ENCODE results near the gene DCDC1. TPM values are rescaled to one million over a fixed set of nuclear protein-coding genes. Genes with fewer than 3 reads are reported as not detected.

DCDC1 gene
- total RNA-seq, 1 experiment from 2014 or later, result 1.5 TPM

DNA sequence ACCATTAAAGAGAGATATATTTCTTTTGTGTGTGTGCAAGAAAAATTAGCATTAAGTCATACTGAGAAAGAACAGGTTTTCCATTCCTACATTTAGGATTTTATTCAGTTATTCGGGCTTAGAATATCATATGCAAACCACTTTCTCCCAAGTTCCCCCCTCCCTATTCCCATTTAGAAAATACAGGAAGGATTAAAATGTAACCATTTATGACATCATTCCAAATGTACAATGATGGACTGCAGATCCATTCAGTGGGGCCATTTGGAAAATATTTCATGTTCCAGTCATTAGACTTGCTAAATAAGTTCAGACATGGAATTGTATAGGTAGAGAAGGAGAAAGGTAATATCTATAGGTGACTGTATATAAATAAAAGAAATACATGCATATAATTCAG, 554.8 kb downstream of the DCDC1 start:
- ChIA-PET POLR2A (no interaction called here), CTCF (no interaction called here), RAD21 (ENCODE audit: low non-redundant PET in 1 of 2, low total read pairs in 2 of 2, uncharacterized antibody in 2 of 2, unreplicated experiment in 2 of 2) (no interaction called here)
- Histone ChIP-seq H3K4me2 (ENCODE audit: low read length) (no peak overlapping the region), H3K36me3 (ENCODE audit: control insufficient read depth in 1 of 2, insufficient read depth in 2 of 2, low read length in 2 of 2) (no peaks in the 10 kb centered on the region), H3K27ac (ENCODE audit: low read depth, low read length) (no peak overlapping the region), H3K27me3 (ENCODE audit: insufficient read depth, low read length) (0 out of 2 replicates have a peak, but pooled peaks cover 13% of the 10 kb centered on the region), H3K9me3 (ENCODE audit: control insufficient read depth in 1 of 2, insufficient read depth in 1 of 2, low read depth in 1 of 2, low read length in 2 of 2) (no peaks in the 10 kb centered on the region), H3K79me2 (ENCODE audit: insufficient read depth, low read length) (no peaks in the 10 kb centered on the region), H2AFZ (ENCODE audit: low read depth, low read length, poor library complexity, severe bottlenecking) (no peak overlapping the region), H3K4me3 (replicated peaks in 1 of 2; ENCODE audit: low read depth in 1 of 2, low read length in 2 of 2) (no peak overlapping the region), H4K20me1 (ENCODE audit: insufficient read depth) (no peaks in the 10 kb centered on the region; the same call in 1 of the 2 replicates), H3K9me2 (ENCODE audit: insufficient read depth) (no peaks in the 10 kb centered on the region), H3K4me1 (ENCODE audit: control insufficient read depth in 1 of 2, insufficient read depth in 2 of 2, low read length in 2 of 2) (no peaks in the 10 kb centered on the region), H3K9ac (ENCODE audit: low read length) (no peak overlapping the region)
- TF ChIP-seq, protein P1, sequence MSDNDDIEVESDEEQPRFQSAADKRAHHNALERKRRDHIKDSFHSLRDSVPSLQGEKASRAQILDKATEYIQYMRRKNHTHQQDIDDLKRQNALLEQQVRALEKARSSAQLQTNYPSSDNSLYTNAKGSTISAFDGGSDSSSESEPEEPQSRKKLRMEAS (IDR thresholded peaks at IDR 0.05), result no peak
- TF ChIP-seq EZH2phosphoT487 (IDR thresholded peaks at IDR 0.05; ENCODE audit: borderline replicate concordance), result no peak
- no peak for TF ChIP-seq RAD21 (IDR thresholded peaks at IDR 0.05; ENCODE audit: low read depth)
- TF ChIP-seq JUND (IDR thresholded peaks at IDR 0.05), result no peak
- no peak for TF ChIP-seq ZNF274 (IDR thresholded peaks at IDR 0.05; ENCODE audit: low read depth, low read length)
- TF ChIP-seq, protein P2, sequence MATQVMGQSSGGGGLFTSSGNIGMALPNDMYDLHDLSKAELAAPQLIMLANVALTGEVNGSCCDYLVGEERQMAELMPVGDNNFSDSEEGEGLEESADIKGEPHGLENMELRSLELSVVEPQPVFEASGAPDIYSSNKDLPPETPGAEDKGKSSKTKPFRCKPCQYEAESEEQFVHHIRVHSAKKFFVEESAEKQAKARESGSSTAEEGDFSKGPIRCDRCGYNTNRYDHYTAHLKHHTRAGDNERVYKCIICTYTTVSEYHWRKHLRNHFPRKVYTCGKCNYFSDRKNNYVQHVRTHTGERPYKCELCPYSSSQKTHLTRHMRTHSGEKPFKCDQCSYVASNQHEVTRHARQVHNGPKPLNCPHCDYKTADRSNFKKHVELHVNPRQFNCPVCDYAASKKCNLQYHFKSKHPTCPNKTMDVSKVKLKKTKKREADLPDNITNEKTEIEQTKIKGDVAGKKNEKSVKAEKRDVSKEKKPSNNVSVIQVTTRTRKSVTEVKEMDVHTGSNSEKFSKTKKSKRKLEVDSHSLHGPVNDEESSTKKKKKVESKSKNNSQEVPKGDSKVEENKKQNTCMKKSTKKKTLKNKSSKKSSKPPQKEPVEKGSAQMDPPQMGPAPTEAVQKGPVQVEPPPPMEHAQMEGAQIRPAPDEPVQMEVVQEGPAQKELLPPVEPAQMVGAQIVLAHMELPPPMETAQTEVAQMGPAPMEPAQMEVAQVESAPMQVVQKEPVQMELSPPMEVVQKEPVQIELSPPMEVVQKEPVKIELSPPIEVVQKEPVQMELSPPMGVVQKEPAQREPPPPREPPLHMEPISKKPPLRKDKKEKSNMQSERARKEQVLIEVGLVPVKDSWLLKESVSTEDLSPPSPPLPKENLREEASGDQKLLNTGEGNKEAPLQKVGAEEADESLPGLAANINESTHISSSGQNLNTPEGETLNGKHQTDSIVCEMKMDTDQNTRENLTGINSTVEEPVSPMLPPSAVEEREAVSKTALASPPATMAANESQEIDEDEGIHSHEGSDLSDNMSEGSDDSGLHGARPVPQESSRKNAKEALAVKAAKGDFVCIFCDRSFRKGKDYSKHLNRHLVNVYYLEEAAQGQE (IDR thresholded peaks at IDR 0.05; ENCODE audit: low read depth), result no peak
- no peak for TF ChIP-seq ELF1 (IDR thresholded peaks at IDR 0.05; ENCODE audit: borderline replicate concordance, low read depth)
- TF ChIP-seq, protein P3, sequence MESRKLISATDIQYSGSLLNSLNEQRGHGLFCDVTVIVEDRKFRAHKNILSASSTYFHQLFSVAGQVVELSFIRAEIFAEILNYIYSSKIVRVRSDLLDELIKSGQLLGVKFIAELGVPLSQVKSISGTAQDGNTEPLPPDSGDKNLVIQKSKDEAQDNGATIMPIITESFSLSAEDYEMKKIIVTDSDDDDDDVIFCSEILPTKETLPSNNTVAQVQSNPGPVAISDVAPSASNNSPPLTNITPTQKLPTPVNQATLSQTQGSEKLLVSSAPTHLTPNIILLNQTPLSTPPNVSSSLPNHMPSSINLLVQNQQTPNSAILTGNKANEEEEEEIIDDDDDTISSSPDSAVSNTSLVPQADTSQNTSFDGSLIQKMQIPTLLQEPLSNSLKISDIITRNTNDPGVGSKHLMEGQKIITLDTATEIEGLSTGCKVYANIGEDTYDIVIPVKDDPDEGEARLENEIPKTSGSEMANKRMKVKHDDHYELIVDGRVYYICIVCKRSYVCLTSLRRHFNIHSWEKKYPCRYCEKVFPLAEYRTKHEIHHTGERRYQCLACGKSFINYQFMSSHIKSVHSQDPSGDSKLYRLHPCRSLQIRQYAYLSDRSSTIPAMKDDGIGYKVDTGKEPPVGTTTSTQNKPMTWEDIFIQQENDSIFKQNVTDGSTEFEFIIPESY (IDR thresholded peaks at IDR 0.05; ENCODE audit: extremely low read depth, insufficient replicate concordance, low read length), result no peak
- intact Hi-C loops (cut with micrococcal nuclease), result no loop called here
- DNase-seq (ENCODE audit: low read depth, low spot score) (no peak), ATAC-seq (no peak)
- BruUV-seq (replicated peaks), result no TSS peak

Other genes starting within 250 kb of the DCDC1 start
- gene DNAJC24, start 121 bp upstream of the DCDC1 start, total RNA-seq (2021; ENCODE audit: unreplicated experiment), result 18.3 TPM
- 38.5 TPM for gene IMMP1L, start 139.9 kb upstream of the DCDC1 start, total RNA-seq (2021; ENCODE audit: unreplicated experiment)
- gene ELP4, start 140.0 kb upstream of the DCDC1 start, total RNA-seq (2021; ENCODE audit: unreplicated experiment), result 21.4 TPM

All from HCT116 (cell line).